SKM-1 treated with dmso at 0.1 percent for 144 hours (cell line): ENCODE data around the gene COL4A5.
"Not testable (repeated sequence)": the region's sequence is repeated elsewhere in the genome, so short reads cannot be mapped to it uniquely, and the experiment has no call there.

Experiments
- DNase-seq: peaks from one replicate; lab custom pipeline; 2025; ENCODE audit not compliant: unreplicated experiment; lab: John Stamatoyannopoulos, UW

Gene COL4A5

DNA sequence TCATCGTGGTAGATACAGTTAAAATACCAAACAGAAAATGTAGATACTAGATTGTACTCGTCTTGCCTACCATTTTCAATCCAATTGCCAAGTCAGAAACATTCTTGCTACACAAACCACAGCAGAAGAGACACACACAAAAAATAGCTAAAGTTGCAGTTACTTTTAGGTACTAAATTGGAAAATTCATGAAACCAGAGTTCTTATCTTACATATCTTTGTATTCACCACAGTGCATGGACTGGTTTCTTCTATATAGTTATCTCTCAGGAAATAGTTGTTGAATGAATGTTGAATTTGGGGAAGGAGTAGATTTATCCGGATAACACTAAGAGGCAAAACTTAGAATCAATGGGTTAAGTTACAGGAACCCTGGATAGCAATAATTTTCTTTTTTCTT is 14.2 kb downstream of the COL4A5 start:
- no peak for DNase-seq

- DNase-seq = no peak
These were observed 17.4 kb downstream of the COL4A5 start for GRCh38 chrX:108456971-108457477.

GRCh38 chrX:108464604-108465003 is 25.0 kb downstream of the COL4A5 start:
- DNase-seq = no peak

- no peak for DNase-seq
These were observed 28.8 kb downstream of the COL4A5 start for GRCh38 chrX:108468486-108468885.

GRCh38 chrX:108473979-108474378 is 34.3 kb downstream of the COL4A5 start:
- no peak for DNase-seq

DNA sequence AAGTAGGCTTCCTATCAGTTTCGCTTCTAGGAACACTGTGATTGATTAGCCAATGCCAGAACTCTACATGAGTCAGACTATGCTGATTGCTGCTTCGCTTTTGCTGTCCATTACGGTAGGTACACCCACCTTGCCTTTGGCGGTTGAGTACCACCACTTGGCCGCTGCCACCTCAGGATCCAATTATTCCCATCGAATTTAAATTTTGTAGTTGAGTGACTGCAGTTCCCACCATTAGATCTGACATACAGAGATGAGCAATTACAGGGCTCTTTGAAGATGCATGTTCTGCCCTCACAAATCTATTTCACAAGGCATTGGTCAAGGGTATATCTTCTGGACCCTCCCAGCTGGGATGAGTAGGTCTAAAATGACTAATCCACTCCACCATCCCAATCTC is 41.9 kb downstream of the COL4A5 start:
- DNase-seq = not testable (repeated sequence)

GRCh38 chrX:108484251-108484650 is 44.6 kb downstream of the COL4A5 start:
- no peak for DNase-seq

DNA sequence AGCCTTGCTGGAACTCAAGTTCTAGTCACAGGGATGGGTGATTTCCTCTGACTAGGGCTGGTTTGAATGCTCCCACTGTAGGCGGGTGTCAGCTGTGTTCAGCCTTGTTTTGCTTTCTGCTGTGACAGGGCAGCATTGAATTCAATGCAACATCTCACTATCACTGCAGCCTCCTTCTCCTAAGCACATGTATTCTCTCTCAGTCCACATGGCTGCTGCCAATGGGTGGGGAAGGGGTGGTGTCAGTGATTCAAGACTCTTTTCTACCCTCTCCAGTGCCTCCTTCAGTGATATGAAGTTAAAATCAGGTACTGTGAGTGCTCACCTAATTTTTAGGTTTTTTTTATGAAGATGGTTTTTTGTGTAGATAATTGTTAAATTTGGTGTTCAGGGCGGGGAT is 46.3 kb downstream of the COL4A5 start:
- DNase-seq = no peak

DNA sequence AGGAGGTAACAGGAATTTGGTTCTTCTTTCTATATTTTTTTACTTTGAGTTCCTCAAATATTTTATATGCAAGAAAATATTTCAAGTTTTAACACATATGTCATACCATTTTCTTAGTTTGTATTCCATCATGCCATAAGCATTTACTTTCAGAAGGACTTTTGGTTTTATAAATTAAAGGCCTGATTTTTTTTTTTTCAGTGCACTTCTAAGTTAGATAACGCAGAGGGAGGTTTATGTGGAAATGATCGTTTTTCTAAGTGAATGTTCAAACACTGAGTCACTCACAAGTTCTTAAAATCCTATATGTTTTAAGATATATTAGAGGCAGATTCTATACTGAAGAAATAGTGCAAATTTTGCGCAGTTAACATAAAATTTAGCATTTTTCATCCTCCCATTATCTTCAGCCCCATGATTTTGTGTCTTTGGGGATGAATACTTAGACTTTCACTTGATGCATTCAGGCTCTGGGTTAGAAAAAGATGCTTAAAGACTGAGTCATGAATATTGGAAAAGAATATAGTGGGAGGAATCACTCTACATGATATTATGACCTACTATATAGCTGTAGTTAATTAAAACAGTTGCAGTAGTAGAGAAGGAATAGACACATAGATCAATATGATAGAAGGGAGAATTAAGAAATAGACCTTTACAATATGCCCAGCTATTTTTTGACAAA is 54.9 kb downstream of the COL4A5 start:
- no peak for DNase-seq

GRCh38 chrX:108511721-108512120 is 72.1 kb downstream of the COL4A5 start:
- DNase-seq = no peak

- DNase-seq = no peak
These were observed 76.5 kb downstream of the COL4A5 start for GRCh38 chrX:108516184-108516583.

DNA sequence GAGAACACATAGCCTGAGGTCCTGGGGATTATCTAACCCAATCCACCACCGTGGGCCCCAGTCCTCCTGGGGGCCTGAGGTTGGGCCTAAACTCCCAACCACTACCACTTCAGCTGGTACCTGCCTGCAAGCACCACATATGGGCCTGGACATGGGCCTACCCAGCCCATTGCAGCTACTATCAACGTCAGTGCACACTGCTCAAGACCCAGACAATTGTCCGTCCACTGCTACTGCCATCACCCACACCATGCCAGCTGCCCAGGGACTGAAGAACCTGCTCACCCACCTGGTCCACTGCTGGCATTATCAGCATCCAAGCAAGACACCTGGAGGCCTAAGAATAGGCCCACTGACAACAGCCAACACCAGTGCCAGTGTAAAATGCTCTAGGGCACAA is 88.1 kb downstream of the COL4A5 start:
- DNase-seq = no peak

GRCh38 chrX:108537005-108537404 is 97.4 kb downstream of the COL4A5 start:
- peak; percentile 2 for DNase-seq

DNA sequence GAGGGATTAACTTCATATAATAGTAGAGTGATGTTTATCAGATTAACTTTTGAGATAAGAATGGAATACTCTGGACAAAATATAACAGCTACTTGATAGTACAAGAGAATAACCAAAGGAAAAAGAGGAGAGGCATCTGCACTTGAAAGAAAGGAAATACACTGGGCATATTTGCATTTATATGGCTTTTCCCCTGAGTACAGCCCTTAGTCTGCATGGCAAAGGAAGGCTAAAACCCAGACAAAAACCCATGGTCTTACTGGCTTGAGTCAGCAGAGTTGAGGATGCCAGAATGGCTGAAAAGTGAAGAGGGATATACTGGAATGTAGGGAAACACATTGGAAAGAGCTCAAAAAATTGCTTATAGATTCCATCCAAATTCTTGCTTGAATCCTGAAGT is 101.6 kb downstream of the COL4A5 start:
- no peak for DNase-seq

DNA sequence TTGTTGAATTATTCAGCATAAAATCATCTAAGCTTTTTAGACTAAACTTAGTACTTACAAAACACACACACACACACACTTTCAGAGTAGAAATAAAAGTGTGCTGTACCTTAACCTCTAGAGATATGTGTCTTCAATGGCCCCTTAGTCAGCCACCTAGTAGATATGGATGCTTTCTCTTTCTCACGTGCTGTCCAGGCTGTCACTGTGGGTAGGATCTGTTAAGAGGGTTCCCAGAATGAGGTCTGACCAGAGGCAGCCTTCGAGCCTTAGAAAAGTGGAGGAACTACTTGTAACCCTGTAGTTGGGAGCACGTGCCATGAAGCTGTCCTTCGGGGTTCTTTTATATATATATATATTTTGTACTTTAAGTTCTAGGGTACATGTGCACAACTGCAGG is 117.9 kb downstream of the COL4A5 start:
- no peak for DNase-seq

- no peak for DNase-seq
These were observed 118.6 kb downstream of the COL4A5 start for GRCh38 chrX:108558217-108558616.

- no peak for DNase-seq
These were observed 133.5 kb downstream of the COL4A5 start for GRCh38 chrX:108573136-108573535.

GRCh38 chrX:108582151-108582550 is 142.5 kb downstream of the COL4A5 start:
- DNase-seq = no peak

DNA sequence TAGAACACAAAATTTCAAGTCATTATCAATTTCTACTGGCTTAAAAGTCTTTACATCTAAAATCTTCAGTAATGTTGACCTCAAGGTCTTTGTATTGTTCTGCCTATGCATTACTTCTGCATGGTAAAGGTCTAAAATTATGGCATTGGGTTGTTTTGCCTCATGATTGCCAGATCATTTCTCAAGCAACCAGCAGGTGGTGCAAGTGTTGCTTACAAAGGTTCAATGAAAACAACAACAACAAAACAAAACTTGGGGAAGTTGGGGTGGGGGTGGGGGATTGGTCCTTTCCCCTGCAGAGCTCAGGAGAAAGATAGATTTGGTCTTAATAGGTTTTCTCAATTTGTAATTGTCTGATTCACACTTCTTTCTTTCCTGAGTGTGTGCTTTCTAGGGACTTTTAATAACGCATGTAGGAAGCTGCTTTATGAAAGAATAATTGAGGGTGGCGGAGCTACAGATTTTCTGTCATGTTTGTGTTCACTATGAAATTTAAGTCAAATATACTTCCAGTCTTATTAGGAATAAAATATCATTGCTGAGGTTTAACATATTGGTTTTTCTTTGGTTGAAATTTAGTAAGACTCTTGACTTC is 145.1 kb downstream of the COL4A5 start:
- DNase-seq = no peak

DNA sequence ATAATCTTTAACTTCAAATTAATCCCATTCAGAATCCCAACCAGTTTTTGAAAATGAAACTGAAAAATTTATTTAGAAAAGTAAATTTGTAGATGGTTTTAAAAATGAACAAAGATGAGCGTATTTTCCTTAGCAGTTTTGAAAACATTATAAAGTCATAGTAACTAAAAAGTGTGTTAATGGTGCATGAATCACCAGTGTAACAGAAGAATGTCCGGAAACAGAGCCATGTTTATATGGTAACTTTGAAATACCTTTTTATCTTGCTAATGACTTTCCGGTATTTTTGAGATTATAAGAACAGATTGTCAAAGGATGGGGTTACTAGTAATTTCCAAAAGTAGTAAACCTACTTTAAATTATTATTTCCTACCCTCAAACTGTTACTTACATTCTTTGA is 150.9 kb downstream of the COL4A5 start:
- DNase-seq = no peak

DNA sequence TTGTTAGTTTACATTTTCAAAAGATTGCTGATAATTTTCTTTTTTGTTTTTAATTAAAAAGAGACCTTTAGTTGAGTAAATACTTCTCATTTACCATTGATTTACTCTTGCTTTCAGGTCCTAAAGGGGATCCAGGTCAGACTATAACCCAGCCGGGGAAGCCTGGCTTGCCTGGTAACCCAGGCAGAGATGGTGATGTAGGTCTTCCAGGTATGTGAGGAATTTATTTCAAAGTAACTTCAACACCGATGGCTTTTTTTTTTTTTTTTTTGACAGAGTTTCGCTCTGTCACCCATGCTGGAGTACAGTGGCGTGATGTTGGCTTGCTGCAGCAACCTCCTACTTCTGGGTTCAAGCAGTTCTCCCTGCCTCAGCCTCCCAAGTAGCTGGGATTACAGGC is 161.6 kb downstream of the COL4A5 start:
- DNase-seq = no peak

- no peak for DNase-seq
These were observed 170.5 kb downstream of the COL4A5 start for GRCh38 chrX:108610141-108610540.

DNA sequence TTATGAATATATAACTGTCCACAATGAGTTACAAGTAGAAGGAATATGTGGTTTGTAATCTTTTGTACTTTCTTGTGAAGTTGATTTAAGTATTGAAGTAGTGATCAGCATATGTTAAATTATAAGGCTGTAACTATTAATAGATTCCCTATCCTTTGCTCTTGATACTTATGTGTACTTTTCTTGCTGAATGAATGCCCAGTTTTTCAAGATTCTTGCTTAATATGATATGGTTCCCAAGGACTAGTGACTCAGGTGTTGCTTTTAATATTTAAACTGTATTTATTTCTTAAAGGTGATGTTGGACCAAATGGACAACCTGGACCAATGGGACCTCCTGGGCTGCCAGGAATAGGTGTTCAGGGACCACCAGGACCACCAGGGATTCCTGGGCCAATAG is 175.0 kb downstream of the COL4A5 start:
- DNase-seq = no peak
